Suprapubic skin (tissue), 3 donors: ENCODE results near the gene FEM1B.

Experiments used
- CTCF ChIP-seq, 2 donors: fragments of 200-600 bp in 1 of 2; fragments of 450-650 bp in 1 of 2; sonication (generic) in 1 of 2; IDR thresholded peaks; one replicate each; pipeline ENCODE4 v1.5.1; 2016 to 2019; ENCODE audit warnings: antibody characterized with exemption in 2 of 2, mild to moderate bottlenecking in 1 of 2, moderate library complexity in 1 of 2
- EP300 ChIP-seq: sonication (generic); formaldehyde crosslinking; IDR thresholded peaks from one replicate; pipeline ENCODE4 v1.6.1; 2017; ENCODE audit warnings: antibody characterized with exemption

GRCh38 chr15:68318008-68318835 lies 40.7 kb downstream of the FEM1B start:
- TF ChIP-seq CTCF (IDR thresholded peaks at IDR 0.05) (no peak), EP300 (no peak)
